Neuronal stem cell (in vitro differentiated cells): ENCODE results near the gene NFIX.

Experiments
- DNase-seq: peaks from one replicate; pipeline ENCODE4 v3.0.0-alpha.2; 2013; ENCODE audit warnings: low spot score
- H2AFZ ChIP-seq: one replicate; pipeline ENCODE4 v1.6.1; 2013; ENCODE audit warnings: mild to moderate bottlenecking, low read length, inconsistent platforms
- H2AK5ac ChIP-seq: 2 replicates; pipeline ENCODE4 v1.6.1; 2013; ENCODE audit warnings: low read depth, mild to moderate bottlenecking, inconsistent platforms, low read length, moderate library complexity, mixed read lengths
- H2BK120ac ChIP-seq: 2 replicates; pipeline ENCODE4 v1.6.1; 2013; ENCODE audit warnings: low read depth, mild to moderate bottlenecking, inconsistent platforms, low read length, moderate library complexity, mixed read lengths
- H2BK12ac ChIP-seq: one replicate; pipeline ENCODE4 v1.6.1; 2013; ENCODE audit warnings: low read length, inconsistent platforms
- H2BK15ac ChIP-seq: 2 replicates; pipeline ENCODE4 v1.6.1; 2013; ENCODE audit warnings: mild to moderate bottlenecking, low read length, inconsistent platforms, mixed read lengths
- H2BK5ac ChIP-seq: one replicate; pipeline ENCODE4 v1.6.1; 2013; ENCODE audit warnings: inconsistent platforms, mild to moderate bottlenecking, low read length, moderate library complexity
- H3K14ac ChIP-seq: one replicate; pipeline ENCODE4 v1.6.1; 2013; ENCODE audit warnings: low read length, inconsistent platforms
- H3K18ac ChIP-seq: 2 replicates; pipeline ENCODE4 v1.6.1; 2013; ENCODE audit warnings: low read length, inconsistent platforms
- H3K23ac ChIP-seq: 2 replicates; pipeline ENCODE4 v1.6.1; 2013; ENCODE audit warnings: low read depth, mild to moderate bottlenecking, mixed read lengths, low read length, inconsistent platforms; ENCODE audit not compliant: poor library complexity
- H3K27ac ChIP-seq: replicated peaks from 3 replicates; pipeline ENCODE4 v1.5.1; 2013; ENCODE audit warnings: low read length, inconsistent platforms
- H3K27me3 ChIP-seq, 3 experiments: 2 replicates each; pipeline ENCODE4 v1.6.1; 2013; ENCODE audit warnings: low read length in 3 of 3, mild to moderate bottlenecking in 2 of 3, inconsistent platforms in 1 of 3, low read depth in 1 of 3, mixed read lengths in 1 of 3, moderate library complexity in 1 of 3; ENCODE audit not compliant: control insufficient read depth in 3 of 3, insufficient read depth in 3 of 3
- H3K36me3 ChIP-seq, 2 donors: replicated peaks in 1 of 2; 2 replicates each; pipeline ENCODE4 v1.6.1; 2013; ENCODE audit warnings: low read length in 2 of 2; ENCODE audit not compliant: control insufficient read depth in 2 of 2, insufficient read depth in 2 of 2
- H3K4ac ChIP-seq: 2 replicates; pipeline ENCODE4 v1.6.1; 2013; ENCODE audit warnings: inconsistent platforms, mild to moderate bottlenecking, low read length, moderate library complexity
- H3K4me1 ChIP-seq, 2 donors: 1 replicate in 1 of 2; 2 replicates in 1 of 2; pipeline ENCODE4 v1.6.1; 2013; ENCODE audit warnings: low read length in 2 of 2, low read depth in 1 of 2; ENCODE audit not compliant: control insufficient read depth in 2 of 2, insufficient read depth in 1 of 2
- H3K4me2 ChIP-seq: one replicate; pipeline ENCODE4 v1.6.1; 2013; ENCODE audit warnings: mild to moderate bottlenecking, low read length, inconsistent platforms; ENCODE audit not compliant: insufficient read depth, poor library complexity, severe bottlenecking
- H3K4me3 ChIP-seq, 2 donors: 2 replicates each; pipeline ENCODE4 v1.5.1; 2013; ENCODE audit warnings: low read length in 2 of 2, mild to moderate bottlenecking in 2 of 2, inconsistent platforms in 1 of 2, moderate library complexity in 1 of 2
- H3K79me1 ChIP-seq: one replicate; pipeline ENCODE4 v1.6.1; 2013; ENCODE audit warnings: low read depth, mild to moderate bottlenecking, inconsistent platforms, low read length, moderate library complexity
- H3K9ac ChIP-seq: one replicate; pipeline ENCODE4 v1.6.1; 2013; ENCODE audit warnings: mild to moderate bottlenecking, low read depth, low read length, inconsistent platforms; ENCODE audit not compliant: poor library complexity
- H3K9me3 ChIP-seq, 2 donors: replicated peaks in 1 of 2; 2 replicates each; pipeline versions ENCODE3 to v1.6.1; 2013; ENCODE audit warnings: low read length in 2 of 2, mild to moderate bottlenecking in 2 of 2, inconsistent platforms in 1 of 2, low read depth in 1 of 2, mixed read lengths in 1 of 2, moderate library complexity in 1 of 2; ENCODE audit not compliant: control insufficient read depth in 2 of 2, insufficient read depth in 1 of 2
- H4K8ac ChIP-seq: one replicate; pipeline ENCODE4 v1.6.1; 2013; ENCODE audit warnings: low read depth, mild to moderate bottlenecking, inconsistent platforms, low read length, moderate library complexity
- H4K91ac ChIP-seq: one replicate; pipeline ENCODE4 v1.6.1; 2013; ENCODE audit warnings: low read length, low read depth, mild to moderate bottlenecking, inconsistent platforms; ENCODE audit not compliant: poor library complexity
- WGBS, 2 donors: extraction: QIAGEN DNeasy Blood & Tissue Kit; methylation state at CpG; one replicate each; pipeline ENCODE4 v1.1.7; 2013; ENCODE audit warnings: missing lambda C conversion rate in 2 of 2, mixed read lengths in 1 of 2; ENCODE audit not compliant: insufficient read length in 2 of 2, insufficient replicate concordance in 1 of 2; ENCODE audit errors: extremely low coverage in 2 of 2; 5-methylcytosine and 5-hydroxymethylcytosine counted together

NFIX gene

GRCh38 chr19:13060233-13060963, 65.1 kb downstream of the NFIX start:
- Histone ChIP-seq H2AK5ac (peak overlapping the region; percentile 65), H2AFZ (no peak overlapping the region), H3K9ac (no peak overlapping the region), H4K91ac (no peak overlapping the region), H3K4ac (no peak overlapping the region), H2BK15ac (no peak overlapping the region), H2BK120ac (no peak overlapping the region), H3K4me1 (peaks cover 10 to 24% of the 10 kb centered on the region in 2 donors), H3K9me3 (no peaks in the 10 kb centered on the region), H4K8ac (no peak overlapping the region), H3K4me2 (peak overlapping the region; percentile 58), H3K14ac (no peak overlapping the region), H3K36me3 (no peaks in the 10 kb centered on the region), H3K4me3 (no peak overlapping the region), H2BK12ac (no peak overlapping the region), H3K18ac (peak overlapping the region; percentile 79), H3K23ac (no peak overlapping the region), H2BK5ac (no peak overlapping the region), H3K27ac (no peak overlapping the region), H3K79me1 (no peaks in the 10 kb centered on the region), H3K27me3 (peaks cover 19 to 100% (median 85%) of the 10 kb centered on the region in 3 experiments)
- no peak for DNase-seq
- no CpG with 5 or more reads among the region's 19 CpGs for WGBS, 2 donors

- no peak overlapping the region for H3K27ac ChIP-seq
Observed at GRCh38 chr19:13060964-13061927, 66.0 kb downstream of the NFIX start.

GRCh38 chr19:13062317-13062716, 67.0 kb downstream of the NFIX start:
- no peak overlapping the region for H3K18ac ChIP-seq
- H3K79me1 ChIP-seq = no peaks in the 10 kb centered on the region
- no peak overlapping the region for H2AK5ac ChIP-seq
- no peak overlapping the region for H3K9ac ChIP-seq
- H3K4me1 ChIP-seq = peaks cover 8 to 13% of the 10 kb centered on the region in 2 donors
- H3K36me3 ChIP-seq = no peaks in the 10 kb centered on the region
- no peak overlapping the region for H3K14ac ChIP-seq
- no peak overlapping the region for H2BK15ac ChIP-seq
- no peak overlapping the region for H4K91ac ChIP-seq
- no peaks in the 10 kb centered on the region for H3K9me3 ChIP-seq
- H2BK12ac ChIP-seq = no peak overlapping the region
- H3K27me3 ChIP-seq = peaks cover 12 to 100% (median 66%) of the 10 kb centered on the region in 3 experiments
- no peak overlapping the region for H3K23ac ChIP-seq
- no peak overlapping the region for H3K4me2 ChIP-seq
- no peak for DNase-seq
- no peak overlapping the region for H3K4ac ChIP-seq
- no peak overlapping the region for H2AFZ ChIP-seq
- H2BK5ac ChIP-seq = no peak overlapping the region
- H3K27ac ChIP-seq = no peak overlapping the region
- no peak overlapping the region for H3K4me3 ChIP-seq
- no peak overlapping the region for H4K8ac ChIP-seq
- no peak overlapping the region for H2BK120ac ChIP-seq

More at GRCh38 chr19:13060964-13061927, 66.0 kb downstream of the NFIX start:
- no peak overlapping the region for H2AK5ac ChIP-seq
- H3K36me3 ChIP-seq = no peaks in the 10 kb centered on the region
- no CpG with 5 or more reads among the region's 40 CpGs for WGBS, 2 donors
- H3K27me3 ChIP-seq = peaks cover 18 to 100% (median 77%) of the 10 kb centered on the region in 3 experiments
- H2BK12ac ChIP-seq = no peak overlapping the region
- H3K23ac ChIP-seq = no peak overlapping the region
- H4K91ac ChIP-seq = no peak overlapping the region
- H3K18ac ChIP-seq = no peak overlapping the region
- H3K4me1 ChIP-seq = peaks cover 8 to 17% of the 10 kb centered on the region in 2 donors
- H2BK5ac ChIP-seq = no peak overlapping the region
- H2AFZ ChIP-seq = peak overlapping the region; percentile 57
- H3K79me1 ChIP-seq = no peaks in the 10 kb centered on the region
- no peak overlapping the region for H2BK15ac ChIP-seq
- H3K9ac ChIP-seq = no peak overlapping the region
- H4K8ac ChIP-seq = no peak overlapping the region
- peak overlapping the region; percentile 58 for H3K4me2 ChIP-seq
- H3K9me3 ChIP-seq = no peaks in the 10 kb centered on the region
- no peak overlapping the region for H2BK120ac ChIP-seq
- H3K14ac ChIP-seq = no peak overlapping the region
- H3K4me3 ChIP-seq = no peak overlapping the region
- no peak overlapping the region for H3K4ac ChIP-seq
- DNase-seq = peak; percentile 81
